Activated naive CD8-positive, alpha-beta T cell (primary cell): ENCODE measurements around the gene CKS2.
"Not testable (repeated sequence)": the region's sequence is repeated elsewhere in the genome, so short reads cannot be mapped to it uniquely, and the experiment has no call there.

Experiments used
- H3K27ac Mint-ChIP-seq: one replicate; pipeline ENCODE4 v1.8.0; 2021; ENCODE audit warnings: mixed read lengths
- H3K27me3 Mint-ChIP-seq: one replicate; pipeline ENCODE4 v1.8.0; 2021; ENCODE audit warnings: mixed read lengths
- H3K36me3 Mint-ChIP-seq: one replicate; pipeline ENCODE4 v1.8.0; 2021; ENCODE audit warnings: mixed read lengths
- H3K4me1 Mint-ChIP-seq: one replicate; pipeline ENCODE4 v1.8.0; 2021; ENCODE audit warnings: low read depth, mixed read lengths
- H3K4me3 Mint-ChIP-seq: one replicate; pipeline ENCODE4 v1.8.0; 2021; ENCODE audit warnings: mild to moderate bottlenecking, mixed read lengths
- H3K9me3 Mint-ChIP-seq: one replicate; pipeline ENCODE4 v1.8.0; 2021; ENCODE audit warnings: low read depth, mixed read lengths

CKS2 gene

GRCh38 chr9:89319015-89319905 is 8.3 kb downstream of the CKS2 start:
- no peaks in the 10 kb centered on the region for H3K27me3 Mint-ChIP-seq
- H3K27ac Mint-ChIP-seq: peak overlapping the region; percentile 99
- H3K36me3 Mint-ChIP-seq: peaks cover 23% of the 10 kb centered on the region
- H3K9me3 Mint-ChIP-seq: no peaks in the 10 kb centered on the region
- peak overlapping the region; percentile 94 for H3K4me3 Mint-ChIP-seq
- H3K4me1 Mint-ChIP-seq: peaks cover 75% of the 10 kb centered on the region

DNA sequence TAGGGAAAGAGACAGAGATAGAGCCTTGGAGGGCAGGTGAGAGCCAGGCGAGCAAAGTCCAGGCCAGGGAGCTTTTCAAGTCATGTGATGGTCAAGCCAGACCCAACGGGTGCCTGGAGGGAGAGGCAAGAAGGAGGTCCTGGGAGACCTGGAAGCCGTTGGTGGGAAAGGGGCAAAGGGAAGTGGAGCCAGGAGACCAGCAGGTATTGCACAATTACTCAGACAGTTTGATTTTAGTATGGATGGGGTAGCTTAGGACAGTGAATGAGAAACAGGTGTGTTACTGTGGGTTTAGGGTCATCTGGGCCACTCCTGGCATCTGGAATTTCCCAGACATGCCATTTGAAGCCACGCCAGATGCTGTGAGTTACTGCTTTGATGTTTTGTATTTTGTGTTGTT is 12.4 kb downstream of the CKS2 start:
- Mint-ChIP-seq H3K36me3 (peaks cover 5% of the 10 kb centered on the region), H3K4me1 (peaks cover 67% of the 10 kb centered on the region), H3K27ac (peak overlapping the region; percentile 67), H3K4me3 (no peak overlapping the region), H3K27me3 (no peaks in the 10 kb centered on the region), H3K9me3 (no peaks in the 10 kb centered on the region)

DNA sequence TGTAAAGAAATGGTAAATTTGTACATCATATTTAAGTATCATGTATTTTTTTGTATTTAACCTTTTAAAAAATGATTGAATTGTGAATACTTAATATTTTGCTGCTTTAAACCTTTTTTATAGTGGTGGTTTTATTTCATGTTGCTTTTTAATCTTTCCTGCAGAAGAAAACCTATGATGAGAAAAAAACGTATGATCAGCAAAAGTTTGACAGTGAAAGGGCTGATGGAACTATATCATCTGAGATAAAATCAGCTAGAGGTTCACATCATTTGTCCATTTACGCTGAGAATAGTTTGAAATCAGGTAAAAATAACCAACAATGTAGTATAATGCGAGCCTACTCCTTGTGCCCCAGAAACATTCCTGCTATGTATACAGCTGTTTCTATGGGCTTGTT is 14.7 kb downstream of the CKS2 start:
- Mint-ChIP-seq H3K27me3 (no peaks in the 10 kb centered on the region), H3K4me3 (no peak overlapping the region), H3K27ac (peak overlapping the region; percentile 54), H3K4me1 (peaks cover 55% of the 10 kb centered on the region), H3K36me3 (peaks cover 11% of the 10 kb centered on the region), H3K9me3 (no peaks in the 10 kb centered on the region)

GRCh38 chr9:89328064-89328463 is 17.1 kb downstream of the CKS2 start:
- Mint-ChIP-seq H3K4me1 (peaks cover 33% of the 10 kb centered on the region), H3K36me3 (peaks cover 9% of the 10 kb centered on the region), H3K27me3 (no peaks in the 10 kb centered on the region), H3K4me3 (no peak overlapping the region), H3K27ac (no peak overlapping the region), H3K9me3 (no peaks in the 10 kb centered on the region)

GRCh38 chr9:89329917-89330316 is 18.9 kb downstream of the CKS2 start:
- Mint-ChIP-seq H3K27me3 (no peaks in the 10 kb centered on the region), H3K9me3 (no peaks in the 10 kb centered on the region), H3K27ac (peak overlapping the region; percentile 54), H3K4me1 (peaks cover 15% of the 10 kb centered on the region), H3K36me3 (peaks cover 13% of the 10 kb centered on the region), H3K4me3 (no peak overlapping the region)

DNA sequence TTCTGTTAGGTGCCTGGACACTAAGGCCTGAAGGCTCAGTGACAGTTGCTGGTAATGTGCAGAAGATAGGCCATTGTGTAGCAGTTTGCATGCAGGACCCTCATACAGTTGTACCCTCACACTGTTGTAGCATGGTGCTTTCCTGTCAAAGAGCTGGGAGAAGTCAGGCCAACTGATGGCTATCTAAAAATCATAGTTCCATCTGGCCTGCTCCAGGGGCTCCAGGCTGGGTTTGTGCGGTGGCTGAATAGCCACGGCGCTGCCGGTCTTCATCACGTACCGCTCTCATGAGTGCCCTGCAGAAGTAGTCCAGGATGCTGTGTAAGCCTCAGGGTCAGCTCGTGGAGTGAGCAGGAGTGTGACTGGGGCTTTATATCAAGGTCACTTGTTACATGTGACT is 19.5 kb downstream of the CKS2 start:
- Mint-ChIP-seq H3K9me3 (no peaks in the 10 kb centered on the region), H3K4me3 (no peak overlapping the region), H3K27ac (no peak overlapping the region), H3K27me3 (no peaks in the 10 kb centered on the region), H3K4me1 (peaks cover 9% of the 10 kb centered on the region), H3K36me3 (peaks cover 13% of the 10 kb centered on the region)

DNA sequence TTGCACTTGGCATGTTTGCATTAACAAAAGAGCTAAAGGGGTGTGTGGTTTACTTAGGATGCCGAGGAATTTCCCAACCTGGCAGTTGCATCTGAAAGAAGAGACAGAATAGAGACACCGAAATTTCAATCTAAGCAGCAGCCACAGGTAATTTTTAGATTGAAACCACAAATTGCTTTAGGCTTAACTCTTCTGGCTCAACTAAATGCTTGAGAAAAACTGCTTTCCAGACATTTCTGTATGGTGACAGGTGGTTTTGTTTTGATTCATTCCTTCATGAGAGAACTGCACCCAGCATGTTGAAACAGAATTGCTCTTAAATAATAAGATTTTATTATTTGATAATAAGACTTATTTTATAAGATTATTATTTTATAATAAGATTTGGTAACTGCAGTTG is 28.8 kb downstream of the CKS2 start:
- no peaks in the 10 kb centered on the region for H3K27me3 Mint-ChIP-seq
- peaks cover 39% of the 10 kb centered on the region for H3K36me3 Mint-ChIP-seq
- no peak overlapping the region for H3K4me3 Mint-ChIP-seq
- H3K4me1 Mint-ChIP-seq: peaks cover 34% of the 10 kb centered on the region
- no peak overlapping the region for H3K27ac Mint-ChIP-seq
- no peaks in the 10 kb centered on the region for H3K9me3 Mint-ChIP-seq

- Mint-ChIP-seq H3K36me3 (peaks cover 41% of the 10 kb centered on the region), H3K4me1 (peaks cover 34% of the 10 kb centered on the region), H3K4me3 (no peak overlapping the region), H3K9me3 (no peaks in the 10 kb centered on the region), H3K27me3 (no peaks in the 10 kb centered on the region), H3K27ac (peak overlapping the region; percentile 79)
These were observed 29.3 kb downstream of the CKS2 start for GRCh38 chr9:89340332-89340731.

GRCh38 chr9:89342213-89342612 is 31.2 kb downstream of the CKS2 start:
- Mint-ChIP-seq H3K4me1 (peaks cover 34% of the 10 kb centered on the region), H3K36me3 (peaks cover 47% of the 10 kb centered on the region), H3K27ac (peak overlapping the region; percentile 18), H3K4me3 (no peak overlapping the region), H3K27me3 (no peaks in the 10 kb centered on the region), H3K9me3 (no peaks in the 10 kb centered on the region)

DNA sequence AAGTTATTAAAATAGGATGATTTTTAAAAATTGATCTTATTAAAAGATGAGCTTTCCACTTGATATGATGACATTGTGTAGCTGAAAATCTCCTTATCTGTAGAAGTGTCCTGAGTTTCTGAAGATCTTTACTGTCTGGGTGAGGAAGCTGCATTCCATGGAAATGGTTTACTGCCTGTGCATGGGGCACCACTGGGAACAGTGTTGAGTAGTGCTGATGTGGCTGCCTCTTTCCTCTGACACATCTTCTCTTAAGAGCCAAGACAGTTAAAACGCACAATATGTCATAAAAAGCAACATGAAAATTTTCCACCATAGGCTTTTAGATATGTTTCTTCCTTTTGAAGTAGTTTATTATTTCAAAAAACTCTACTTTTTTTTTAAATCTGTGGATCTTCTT is 32.0 kb downstream of the CKS2 start:
- H3K9me3 Mint-ChIP-seq: no peaks in the 10 kb centered on the region
- peaks cover 47% of the 10 kb centered on the region for H3K36me3 Mint-ChIP-seq
- no peaks in the 10 kb centered on the region for H3K27me3 Mint-ChIP-seq
- H3K27ac Mint-ChIP-seq: no peak overlapping the region
- H3K4me3 Mint-ChIP-seq: no peak overlapping the region
- peaks cover 34% of the 10 kb centered on the region for H3K4me1 Mint-ChIP-seq

DNA sequence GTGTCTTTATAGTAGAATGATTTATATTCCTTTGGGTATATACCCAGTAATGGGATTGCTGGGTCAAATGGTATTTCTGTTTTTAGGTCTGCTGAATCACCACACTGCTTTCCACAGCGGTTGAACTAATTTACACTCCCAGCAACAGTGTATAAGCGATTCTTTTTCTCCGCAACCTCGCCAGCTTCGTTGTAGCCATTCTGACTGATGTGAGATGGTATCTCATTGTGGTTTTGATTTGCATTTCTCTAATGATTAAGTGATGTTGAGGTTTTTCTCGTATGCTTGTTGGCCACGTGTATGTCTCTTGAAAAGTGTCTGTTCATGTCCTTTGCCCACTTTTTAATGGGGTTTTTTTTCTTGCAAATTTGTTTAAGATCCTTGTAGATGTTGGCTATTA is 32.8 kb downstream of the CKS2 start:
- not testable (repeated sequence) for H3K27me3 Mint-ChIP-seq, H3K4me3 Mint-ChIP-seq, H3K27ac Mint-ChIP-seq, H3K9me3 Mint-ChIP-seq
- Mint-ChIP-seq H3K4me1 (peaks cover 29% of the 10 kb centered on the region), H3K36me3 (peaks cover 42% of the 10 kb centered on the region)

GRCh38 chr9:89345476-89345875 is 34.5 kb downstream of the CKS2 start:
- H3K27ac Mint-ChIP-seq: no peak overlapping the region
- H3K36me3 Mint-ChIP-seq: peaks cover 39% of the 10 kb centered on the region
- no peaks in the 10 kb centered on the region for H3K27me3 Mint-ChIP-seq

GRCh38 chr9:89346696-89347095 is 35.7 kb downstream of the CKS2 start:
- Mint-ChIP-seq H3K4me1 (peaks cover 25% of the 10 kb centered on the region), H3K9me3 (no peaks in the 10 kb centered on the region), H3K27ac (no peak overlapping the region), H3K4me3 (no peak overlapping the region), H3K27me3 (no peaks in the 10 kb centered on the region), H3K36me3 (peaks cover 34% of the 10 kb centered on the region)

More at GRCh38 chr9:89345476-89345875, 34.5 kb downstream of the CKS2 start:
- H3K4me3 Mint-ChIP-seq: no peak overlapping the region
- H3K4me1 Mint-ChIP-seq: peaks cover 22% of the 10 kb centered on the region
- H3K9me3 Mint-ChIP-seq: no peaks in the 10 kb centered on the region

DNA sequence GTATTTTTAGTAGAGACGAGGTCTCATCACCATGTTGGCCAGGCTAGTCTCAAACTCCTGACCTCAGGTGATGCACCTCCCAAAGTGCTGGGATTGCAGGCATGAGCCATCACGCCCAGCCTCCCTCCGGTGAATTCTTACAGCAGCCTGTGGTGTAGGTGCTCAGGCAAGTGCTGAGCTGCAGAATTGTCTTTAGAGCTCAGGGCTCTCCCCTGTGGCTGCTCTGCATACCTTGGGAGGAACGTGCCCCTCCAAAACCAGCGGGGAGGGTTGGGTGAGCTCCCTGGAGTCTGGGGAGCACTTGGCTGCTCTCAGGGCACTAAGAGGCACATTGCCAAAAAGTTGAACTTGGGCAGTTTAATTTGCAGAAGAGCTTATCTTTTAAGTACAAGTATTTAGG is 36.7 kb downstream of the CKS2 start:
- no peak overlapping the region for H3K27ac Mint-ChIP-seq
- peaks cover 30% of the 10 kb centered on the region for H3K4me1 Mint-ChIP-seq
- H3K27me3 Mint-ChIP-seq: no peaks in the 10 kb centered on the region
- H3K36me3 Mint-ChIP-seq: peaks cover 28% of the 10 kb centered on the region
- no peaks in the 10 kb centered on the region for H3K9me3 Mint-ChIP-seq
- no peak overlapping the region for H3K4me3 Mint-ChIP-seq

DNA sequence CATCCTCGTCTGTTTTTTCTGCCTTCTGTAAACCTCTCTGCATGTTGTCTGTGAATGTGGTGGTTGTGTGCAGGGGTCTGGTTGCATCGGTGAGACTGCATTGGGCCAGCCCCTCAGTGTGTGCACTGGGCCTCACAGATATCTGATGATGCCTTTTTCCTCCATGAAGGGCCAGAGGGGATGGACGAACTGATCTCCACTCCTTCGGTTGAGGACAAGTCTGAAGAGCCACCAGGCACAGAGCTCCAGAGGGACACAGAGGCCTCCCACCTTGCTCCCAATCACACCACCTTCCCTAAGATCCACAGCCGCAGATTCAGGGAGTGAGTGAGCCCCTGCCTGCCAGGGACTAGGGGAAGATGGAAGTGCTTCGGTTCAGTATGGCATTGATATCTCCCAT is 38.6 kb downstream of the CKS2 start:
- Mint-ChIP-seq H3K36me3 (peaks cover 14% of the 10 kb centered on the region), H3K27me3 (no peaks in the 10 kb centered on the region), H3K4me3 (no peak overlapping the region), H3K4me1 (peaks cover 27% of the 10 kb centered on the region), H3K9me3 (no peaks in the 10 kb centered on the region), H3K27ac (no peak overlapping the region)
